Adrenal gland (tissue), 12 donors: ENCODE data around the gene TTC27. TPM values are rescaled to one million over a fixed set of nuclear protein-coding genes. Genes with fewer than 3 reads are reported as not detected.

ENCODE experiments used
- DNase-seq, 7 donors: peaks; one replicate each; pipeline ENCODE4 v3.0.0-alpha.2; 2019 to 2020
- H3K27ac ChIP-seq, 5 donors: fragments of 200-600 bp; sonication (generic) in 4 of 5; 1 replicate in 3 of 5; 2 replicates in 2 of 5; pipeline versions ENCODE4 v1.5.1 to v1.8.0; 2016 to 2020; ENCODE audit warnings: mild to moderate bottlenecking in 1 of 5
- H3K27me3 ChIP-seq: fragments of 200-600 bp; 2 replicates; pipeline ENCODE4 v1.8.0; 2021
- H3K36me3 ChIP-seq, 2 donors: fragments of 200-600 bp; replicated peaks in 1 of 2; 1 replicate in 1 of 2; 2 replicates in 1 of 2; pipeline versions ENCODE4 v1.5.1 to v1.8.0; 2018 to 2022
- H3K4me1 ChIP-seq, 2 donors: fragments of 200-600 bp; replicated peaks in 1 of 2; 1 replicate in 1 of 2; 2 replicates in 1 of 2; pipeline versions ENCODE4 v1.5.1 to v1.8.0; 2018 to 2021
- H3K4me3 ChIP-seq, 4 donors: fragments of 200-600 bp; sonication (generic) in 3 of 4; one replicate each; pipeline ENCODE4 v1.5.1; 2016 to 2018
- H3K9me3 ChIP-seq, 3 donors: fragments of 200-600 bp; sonication (generic) in 1 of 3; replicated peaks in 1 of 3; 1 replicate in 2 of 3; 2 replicates in 1 of 3; pipeline versions ENCODE4 v1.5.1 to v1.8.0; 2016 to 2021
- CTCF ChIP-seq, 6 experiments: fragments of 450-650 bp in 4 of 6; fragments of 200-600 bp in 2 of 6; sonication (generic) in 1 of 6; IDR thresholded peaks; 1 replicate in 5 of 6; 2 replicates in 1 of 6; pipeline versions ENCODE4 v1.5.1 to v1.8.0; 2016 to 2021; ENCODE audit warnings: antibody characterized with exemption in 6 of 6, mild to moderate bottlenecking in 2 of 6, moderate library complexity in 1 of 6
- POLR2A ChIP-seq, 2 donors: fragments of 450-650 bp; IDR thresholded peaks; one replicate each; pipeline ENCODE4 v1.6.1; 2017; ENCODE audit warnings: antibody characterized with exemption in 2 of 2, mild to moderate bottlenecking in 2 of 2, moderate library complexity in 1 of 2
- WGBS, 4 donors: extraction: QIAGEN DNeasy Blood & Tissue Kit in 2 of 4; methylation state at CpG; one replicate each; pipeline versions ENCODE4 v1.1.5 to v1.1.7; 2013 to 2017; 5-methylcytosine and 5-hydroxymethylcytosine counted together
- intact Hi-C, 2 donors: fragments of 100-400 bp; cut with DNase I; formaldehyde crosslinking; loops; one replicate each; pipeline versions ENCODE4 v1.14.1 to v1.15.0; 2022 to 2023
- polyA plus RNA-seq, 3 donors: library from polyadenylated mRNA; stranded (reverse); fragments of 200-250 nt in 2 of 3; fragments of 350-450 nt in 1 of 3; fragmentation: Illumina TruSeq in 1 of 3; extraction: RNeasy Lipid Tissue Mini Kit (QIAGEN cat#74804) in 1 of 3; gene quantifications; one replicate each; pipeline ENCODE4 v1.2.3, GENCODE V29; 2013 to 2014
- total RNA-seq, 9 donors: library from RNA; depleted of rRNA in 4 of 9; stranded (reverse); fragments of >200 nt in 4 of 9; fragments of 120-200 nt in 1 of 9; fragmentation: NEBNext Ultra II Directional in 1 of 9; extraction: Animal tissue kit (Norgen Biotek cat#: 25700) in 1 of 9; gene quantifications; one replicate each; pipeline versions ENCODE4 v1.1.0 to v1.2.4, GENCODE V29; 2013 to 2023
- donor health status: healthy with polysubstance abuse.
- donor health status: Bipolar disorder and iron deficiency.
- donor health status: DM: yes; HTN: yes; CAD: no.
- donor health status: DM: no; HTN: no; CAD: no.
- donor health status: DM: no; HTN: no; CAD: no.
- donor health status: DM: yes; HTN: yes; CAD: no.

TTC27 gene
- total and polyA plus RNA-seq, 12 donors, result 5.7 to 31.1 (median 19.8) TPM

DNA sequence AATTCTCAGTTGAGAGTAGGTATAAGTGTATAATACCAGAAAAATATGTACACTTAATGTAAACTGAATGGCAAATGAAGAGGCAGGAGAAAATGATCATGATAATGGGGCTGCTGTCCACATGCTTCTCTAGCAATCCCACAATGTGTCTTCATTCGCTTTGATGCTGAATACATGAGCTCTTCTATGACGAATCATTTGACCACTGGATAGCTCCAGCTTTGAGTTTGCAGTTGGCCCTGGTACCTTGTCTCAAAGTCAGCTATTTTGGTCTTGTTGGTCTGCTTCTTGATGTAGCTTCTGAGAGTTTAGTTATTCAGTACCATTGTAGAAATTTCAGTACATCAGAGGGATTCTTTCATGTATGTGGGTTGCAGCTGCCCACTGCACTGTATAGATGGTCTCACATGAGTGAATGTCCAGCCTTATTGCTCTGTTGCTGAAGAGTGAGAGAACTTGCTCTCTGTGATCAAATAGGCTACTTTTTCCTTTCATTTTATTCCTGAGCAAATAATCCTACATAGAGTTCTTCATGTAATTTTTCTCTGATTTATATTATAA is 105.1 kb downstream of the TTC27 start:
- Histone ChIP-seq H3K27ac (no peak overlapping the region), H3K36me3 (no peaks in the 10 kb centered on the region), H3K9me3 (peaks cover 0 to 6% (median 0%) of the 10 kb centered on the region in 3 donors), H3K27me3 (no peaks in the 10 kb centered on the region), H3K4me3 (no peak overlapping the region), H3K4me1 (peaks cover 7 to 11% of the 10 kb centered on the region in 2 donors)
- DNase-seq, result no peak
- no peak for TF ChIP-seq CTCF (IDR thresholded peaks at IDR 0.05)
- TF ChIP-seq POLR2A (IDR thresholded peaks at IDR 0.05), result no peak
- intact Hi-C loops, result no loop called here
- WGBS, 4 donors, result 94 to 97% (median 96%) methylated on average over 2 of the region's 2 CpGs

- peaks cover 7 to 11% of the 10 kb centered on the region in 2 donors for H3K4me1 ChIP-seq
- no peak overlapping the region for H3K4me3 ChIP-seq
- no peak for DNase-seq
- no peaks in the 10 kb centered on the region for H3K36me3 ChIP-seq
- intact Hi-C loops, result no loop called here
- H3K9me3 ChIP-seq, result peaks cover 0 to 6% (median 0%) of the 10 kb centered on the region in 3 donors
- no peak overlapping the region for H3K27ac ChIP-seq
- 4 to 14% (median 12%) methylated on average over 1 of the region's 1 CpG for WGBS, 4 donors
- TF ChIP-seq POLR2A (IDR thresholded peaks at IDR 0.05) (no peak), CTCF (IDR thresholded peaks at IDR 0.05) (no peak)
- no peaks in the 10 kb centered on the region for H3K27me3 ChIP-seq
Measured at GRCh38 chr2:32735348-32735747, 107.5 kb downstream of the TTC27 start.

DNA sequence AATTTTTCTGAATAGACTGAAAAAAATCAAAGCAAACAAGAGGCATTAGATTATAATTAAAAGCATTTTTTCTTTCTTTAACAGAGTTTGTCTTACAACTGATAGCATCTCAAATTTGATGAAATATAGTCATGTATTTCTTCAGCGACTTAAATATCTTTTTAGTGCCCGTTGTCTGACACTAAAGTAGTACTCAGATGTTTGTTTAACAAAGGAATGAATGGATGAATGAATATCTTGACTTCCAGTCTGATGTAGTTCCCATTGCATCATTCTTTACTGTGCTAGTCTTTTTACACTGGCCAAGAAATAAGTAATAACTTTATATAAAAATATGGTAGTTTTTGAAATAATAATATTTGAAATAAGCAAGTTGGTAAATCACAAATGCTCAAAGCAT is 111.1 kb downstream of the TTC27 start:
- no peak for DNase-seq

GRCh38 chr2:32739664-32740063 is 111.8 kb downstream of the TTC27 start:
- H3K4me1 ChIP-seq, result peaks cover 7 to 11% of the 10 kb centered on the region in 2 donors
- no peaks in the 10 kb centered on the region for H3K27me3 ChIP-seq
- no peak overlapping the region for H3K27ac ChIP-seq
- no peak for DNase-seq
- intact Hi-C loops, result no loop called here
- H3K36me3 ChIP-seq, result no peaks in the 10 kb centered on the region
- H3K4me3 ChIP-seq, result no peak overlapping the region
- H3K9me3 ChIP-seq, result peaks cover 0 to 6% (median 0%) of the 10 kb centered on the region in 3 donors
- 82 to 91% (median 88%) methylated on average over 2 of the region's 2 CpGs for WGBS, 4 donors
- TF ChIP-seq POLR2A (IDR thresholded peaks at IDR 0.05), result no peak
- TF ChIP-seq CTCF (IDR thresholded peaks at IDR 0.05), result no peak

More for the DNA sequence above, 111.1 kb downstream of the TTC27 start:
- WGBS, 4 donors, result 86 to 89% (median 87%) methylated on average over 2 of the region's 2 CpGs
- H3K4me3 ChIP-seq, result no peak overlapping the region
- peaks cover 7 to 11% of the 10 kb centered on the region in 2 donors for H3K4me1 ChIP-seq
- no peaks in the 10 kb centered on the region for H3K36me3 ChIP-seq
- peaks cover 0 to 6% (median 0%) of the 10 kb centered on the region in 3 donors for H3K9me3 ChIP-seq
- TF ChIP-seq POLR2A (IDR thresholded peaks at IDR 0.05) (no peak), CTCF (IDR thresholded peaks at IDR 0.05) (no peak)
- no peaks in the 10 kb centered on the region for H3K27me3 ChIP-seq
- H3K27ac ChIP-seq, result no peak overlapping the region
- intact Hi-C loops, result no loop called here
